HEK293 (cell line): ENCODE results near the gene TSHR.

Experiments
- SCRT1 ChIP-seq: fragments of 450-650 bp; formaldehyde crosslinking; IDR thresholded peaks from 2 replicates; pipeline ENCODE4 v1.5.1; 2016; ENCODE audit warnings: missing biosample characterization, missing genetic modification characterization, borderline replicate concordance
- ZNF433 ChIP-seq: fragments of 450-650 bp; formaldehyde crosslinking; IDR thresholded peaks from 2 replicates; pipeline ENCODE4 v1.5.1; 2016; ENCODE audit warnings: missing biosample characterization, missing genetic modification characterization, low read depth
- ZNF596 ChIP-seq: fragments of 450-650 bp; IDR thresholded peaks from 2 replicates; pipeline ENCODE4 v1.5.0; 2018; ENCODE audit warnings: missing biosample characterization, mild to moderate bottlenecking, missing genetic modification characterization, moderate library complexity
- ZNF623 ChIP-seq: fragments of 450-650 bp; formaldehyde crosslinking; IDR thresholded peaks from 2 replicates; pipeline ENCODE4 v1.5.1; 2016; ENCODE audit warnings: missing biosample characterization, missing genetic modification characterization
- ZNF830 ChIP-seq: fragments of 450-650 bp; IDR thresholded peaks from 2 replicates; pipeline ENCODE4 v1.5.0; 2018; ENCODE audit warnings: missing biosample characterization, missing genetic modification characterization, low read depth, mild to moderate bottlenecking, moderate library complexity
- TF ChIP-seq, protein P1 (sequence below): fragments of 450-650 bp; formaldehyde crosslinking; IDR thresholded peaks from 2 replicates; pipeline ENCODE4 v1.5.1; 2016; ENCODE audit warnings: missing biosample characterization, missing genetic modification characterization
- TF ChIP-seq, protein P2 (sequence below): fragments of 450-650 bp; formaldehyde crosslinking; IDR thresholded peaks from 2 replicates; pipeline ENCODE4 v1.5.1; 2016; ENCODE audit warnings: missing biosample characterization, missing genetic modification characterization

- TF ChIP-seq, protein P1, sequence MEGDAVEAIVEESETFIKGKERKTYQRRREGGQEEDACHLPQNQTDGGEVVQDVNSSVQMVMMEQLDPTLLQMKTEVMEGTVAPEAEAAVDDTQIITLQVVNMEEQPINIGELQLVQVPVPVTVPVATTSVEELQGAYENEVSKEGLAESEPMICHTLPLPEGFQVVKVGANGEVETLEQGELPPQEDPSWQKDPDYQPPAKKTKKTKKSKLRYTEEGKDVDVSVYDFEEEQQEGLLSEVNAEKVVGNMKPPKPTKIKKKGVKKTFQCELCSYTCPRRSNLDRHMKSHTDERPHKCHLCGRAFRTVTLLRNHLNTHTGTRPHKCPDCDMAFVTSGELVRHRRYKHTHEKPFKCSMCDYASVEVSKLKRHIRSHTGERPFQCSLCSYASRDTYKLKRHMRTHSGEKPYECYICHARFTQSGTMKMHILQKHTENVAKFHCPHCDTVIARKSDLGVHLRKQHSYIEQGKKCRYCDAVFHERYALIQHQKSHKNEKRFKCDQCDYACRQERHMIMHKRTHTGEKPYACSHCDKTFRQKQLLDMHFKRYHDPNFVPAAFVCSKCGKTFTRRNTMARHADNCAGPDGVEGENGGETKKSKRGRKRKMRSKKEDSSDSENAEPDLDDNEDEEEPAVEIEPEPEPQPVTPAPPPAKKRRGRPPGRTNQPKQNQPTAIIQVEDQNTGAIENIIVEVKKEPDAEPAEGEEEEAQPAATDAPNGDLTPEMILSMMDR: no peak
- TF ChIP-seq, protein P2, sequence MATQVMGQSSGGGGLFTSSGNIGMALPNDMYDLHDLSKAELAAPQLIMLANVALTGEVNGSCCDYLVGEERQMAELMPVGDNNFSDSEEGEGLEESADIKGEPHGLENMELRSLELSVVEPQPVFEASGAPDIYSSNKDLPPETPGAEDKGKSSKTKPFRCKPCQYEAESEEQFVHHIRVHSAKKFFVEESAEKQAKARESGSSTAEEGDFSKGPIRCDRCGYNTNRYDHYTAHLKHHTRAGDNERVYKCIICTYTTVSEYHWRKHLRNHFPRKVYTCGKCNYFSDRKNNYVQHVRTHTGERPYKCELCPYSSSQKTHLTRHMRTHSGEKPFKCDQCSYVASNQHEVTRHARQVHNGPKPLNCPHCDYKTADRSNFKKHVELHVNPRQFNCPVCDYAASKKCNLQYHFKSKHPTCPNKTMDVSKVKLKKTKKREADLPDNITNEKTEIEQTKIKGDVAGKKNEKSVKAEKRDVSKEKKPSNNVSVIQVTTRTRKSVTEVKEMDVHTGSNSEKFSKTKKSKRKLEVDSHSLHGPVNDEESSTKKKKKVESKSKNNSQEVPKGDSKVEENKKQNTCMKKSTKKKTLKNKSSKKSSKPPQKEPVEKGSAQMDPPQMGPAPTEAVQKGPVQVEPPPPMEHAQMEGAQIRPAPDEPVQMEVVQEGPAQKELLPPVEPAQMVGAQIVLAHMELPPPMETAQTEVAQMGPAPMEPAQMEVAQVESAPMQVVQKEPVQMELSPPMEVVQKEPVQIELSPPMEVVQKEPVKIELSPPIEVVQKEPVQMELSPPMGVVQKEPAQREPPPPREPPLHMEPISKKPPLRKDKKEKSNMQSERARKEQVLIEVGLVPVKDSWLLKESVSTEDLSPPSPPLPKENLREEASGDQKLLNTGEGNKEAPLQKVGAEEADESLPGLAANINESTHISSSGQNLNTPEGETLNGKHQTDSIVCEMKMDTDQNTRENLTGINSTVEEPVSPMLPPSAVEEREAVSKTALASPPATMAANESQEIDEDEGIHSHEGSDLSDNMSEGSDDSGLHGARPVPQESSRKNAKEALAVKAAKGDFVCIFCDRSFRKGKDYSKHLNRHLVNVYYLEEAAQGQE (tag by site-specific recombination): no peak
- TF ChIP-seq ZNF433 (no peak), ZNF830 (tag by site-specific recombination) (no peak), ZNF623 (no peak), ZNF596 (no peak), SCRT1 (no peak)
These were observed 49.1 kb upstream of the TSHR start for GRCh38 chr14:80906336-80906735.
